GM23338 (cell line): ENCODE measurements around the gene OSBPL10. TPM values are rescaled to one million over a fixed set of nuclear protein-coding genes. Genes with fewer than 3 reads are reported as not detected.

Source experiments
- ATAC-seq: fragments of 200-7000 bp; cut with Tn5 transposase; 3 replicates; pipeline ENCODE4 v1.9.1; 2020
- DNase-seq: peaks from one replicate; pipeline ENCODE4 v3.0.0-alpha.2; 2015; ENCODE audit warnings: low spot score
- H2AFZ ChIP-seq: fragments of 200-600 bp; sonication (generic); 2 replicates; pipeline ENCODE4 v1.8.0; 2016; ENCODE audit warnings: antibody characterized with exemption, mild to moderate bottlenecking, moderate library complexity
- H3F3A ChIP-seq: fragments of 200-600 bp; sonication (generic); replicated peaks from 2 replicates; pipeline ENCODE4 v1.8.0; 2017; ENCODE audit warnings: antibody characterized with exemption, mixed run types, low read depth
- H3K27ac ChIP-seq: fragments of 200-600 bp; sonication (generic); 2 replicates; pipeline ENCODE4 v1.6.1; 2016; ENCODE audit warnings: low read depth
- H3K27me3 ChIP-seq: fragments of 200-600 bp; sonication (generic); 2 replicates; pipeline ENCODE4 v1.8.0; 2016; ENCODE audit warnings: mild to moderate bottlenecking, mixed run types, moderate library complexity; ENCODE audit not compliant: insufficient read depth
- H3K36me3 ChIP-seq: fragments of 200-600 bp; sonication (generic); 2 replicates; pipeline ENCODE4 v1.8.0; 2016; ENCODE audit warnings: mild to moderate bottlenecking; ENCODE audit not compliant: insufficient read depth
- H3K4me1 ChIP-seq: fragments of 200-600 bp; sonication (generic); 2 replicates; pipeline ENCODE4 v1.8.0; 2016; ENCODE audit warnings: mild to moderate bottlenecking, moderate library complexity; ENCODE audit not compliant: insufficient read depth
- H3K4me2 ChIP-seq: fragments of 200-600 bp; sonication (generic); 2 replicates; pipeline ENCODE4 v1.7.1; 2017; ENCODE audit warnings: mixed run types
- H3K4me3 ChIP-seq: fragments of 200-600 bp; sonication (generic); 2 replicates; pipeline ENCODE4 v1.6.1; 2016; ENCODE audit warnings: mixed run types
- H3K79me2 ChIP-seq: fragments of 200-600 bp; sonication (generic); replicated peaks from 2 replicates; pipeline ENCODE4 v1.8.0; 2017; ENCODE audit warnings: mild to moderate bottlenecking; ENCODE audit not compliant: insufficient read depth
- H3K9me2 ChIP-seq: fragments of 200-600 bp; sonication (generic); 2 replicates; pipeline ENCODE4 v1.8.0; 2017; ENCODE audit not compliant: insufficient read depth
- H4K20me1 ChIP-seq: fragments of 200-600 bp; sonication (generic); replicated peaks from 2 replicates; pipeline ENCODE4 v1.8.0; 2017; ENCODE audit warnings: mild to moderate bottlenecking; ENCODE audit not compliant: insufficient read depth
- H3K27ac Mint-ChIP-seq: 2 replicates; pipeline ENCODE4 v1.8.0; 2020; ENCODE audit warnings: inconsistent platforms, mild to moderate bottlenecking, moderate library complexity, mixed read lengths
- H3K27me3 Mint-ChIP-seq: 3 replicates; pipeline ENCODE4 v1.8.0; 2022; ENCODE audit warnings: low read depth, mild to moderate bottlenecking, moderate library complexity, mixed read lengths, inconsistent platforms; ENCODE audit not compliant: insufficient read depth, poor library complexity
- H3K36me3 Mint-ChIP-seq: 3 replicates; pipeline ENCODE4 v1.8.0; 2021; ENCODE audit warnings: low read depth, mild to moderate bottlenecking, inconsistent platforms, moderate library complexity, mixed read lengths
- H3K4me1 Mint-ChIP-seq: 3 replicates; pipeline ENCODE4 v1.8.0; 2020; ENCODE audit warnings: mild to moderate bottlenecking, inconsistent platforms, mixed read lengths
- H3K4me3 Mint-ChIP-seq: 3 replicates; pipeline ENCODE4 v1.8.0; 2021; ENCODE audit warnings: moderate library complexity, mild to moderate bottlenecking, inconsistent platforms, mixed read lengths
- H3K9me3 Mint-ChIP-seq: 3 replicates; pipeline ENCODE4 v1.8.0; 2020; ENCODE audit warnings: moderate library complexity, mild to moderate bottlenecking, inconsistent platforms, mixed read lengths
- CREB1 ChIP-seq: fragments of 250-450 bp; sonication (Bioruptor Pico); IDR thresholded peaks from 2 replicates; pipeline ENCODE4 v1.5.0; 2020; ENCODE audit warnings: low read depth, mild to moderate bottlenecking, moderate library complexity
- CTCF ChIP-seq, 2 experiments: fragments of 200-600 bp in 1 of 2; sonication (generic) in 1 of 2; conservative IDR thresholded peaks; 2 replicates each; pipeline versions ENCODE4 v1.5.1 to v1.6.1; 2016 to 2017; ENCODE audit warnings: antibody characterized with exemption in 2 of 2, low read depth in 2 of 2, mild to moderate bottlenecking in 2 of 2, moderate library complexity in 1 of 2
- ETS1 ChIP-seq: IDR thresholded peaks from 2 replicates; pipeline ENCODE4 v1.6.1; 2016; ENCODE audit warnings: antibody characterized with exemption
- EZH2 ChIP-seq: fragments of 200-600 bp; sonication (generic); IDR thresholded peaks from one replicate; pipeline ENCODE4 v1.8.0; 2017; ENCODE audit warnings: antibody characterized with exemption, mild to moderate bottlenecking, low read depth; ENCODE audit not compliant: unreplicated experiment
- EZH2phosphoT487 ChIP-seq: fragments of 200-600 bp; sonication (generic); IDR thresholded peaks from one replicate; pipeline ENCODE4 v1.8.1; 2018; ENCODE audit warnings: antibody characterized with exemption; ENCODE audit not compliant: unreplicated experiment
- JUNB ChIP-seq: IDR thresholded peaks from one replicate; pipeline ENCODE4 v1.6.1; 2016; ENCODE audit warnings: antibody characterized with exemption; ENCODE audit not compliant: unreplicated experiment
- NANOG ChIP-seq: IDR thresholded peaks from 2 replicates; pipeline ENCODE4 v1.6.1; 2016; ENCODE audit warnings: antibody characterized with exemption, borderline replicate concordance
- POLR2AphosphoS5 ChIP-seq: IDR thresholded peaks from 2 replicates; pipeline ENCODE4 v1.6.1; 2016; ENCODE audit warnings: antibody characterized with exemption, low read depth
- REST ChIP-seq: IDR thresholded peaks from one replicate; pipeline ENCODE4 v1.6.1; 2018; ENCODE audit warnings: antibody characterized with exemption; ENCODE audit not compliant: unreplicated experiment
- STAT1 ChIP-seq: IDR thresholded peaks from one replicate; pipeline ENCODE4 v1.6.1; 2016; ENCODE audit warnings: antibody characterized with exemption; ENCODE audit not compliant: unreplicated experiment
- ZNF114 ChIP-seq: fragments of 250-450 bp; sonication (Bioruptor Pico); IDR thresholded peaks from 2 replicates; pipeline ENCODE4 v1.5.0; 2020; ENCODE audit warnings: mild to moderate bottlenecking, moderate library complexity
- ZNF331 ChIP-seq: fragments of 250-450 bp; sonication (Bioruptor Pico); IDR thresholded peaks from 2 replicates; pipeline ENCODE4 v1.5.0; 2020; ENCODE audit warnings: low read depth, mild to moderate bottlenecking, moderate library complexity
- polyA plus RNA-seq: library from polyadenylated mRNA; unstranded; fragments of >200 nt; fragmentation: Nextera tagmentation; extraction: Ambion mirVana; gene quantifications from 2 replicates; pipeline ENCODE4 v1.2.1, GENCODE V29; 2016
- total RNA-seq: library from RNA; depleted of rRNA; stranded (reverse); fragments of >200 nt; shearing (Covaris generic); gene quantifications from 2 replicates; pipeline ENCODE4 v1.2.3, GENCODE V29; 2014
- TF ChIP-seq, protein P1 (sequence below): fragments of 250-450 bp; sonication (Bioruptor Pico); IDR thresholded peaks from 2 replicates; pipeline ENCODE4 v1.5.0; 2020; ENCODE audit warnings: mild to moderate bottlenecking, moderate library complexity

The OSBPL10 gene
- total and polyA plus RNA-seq, 2 experiments from 2014 or later: 23.8 to 149 TPM

DNA sequence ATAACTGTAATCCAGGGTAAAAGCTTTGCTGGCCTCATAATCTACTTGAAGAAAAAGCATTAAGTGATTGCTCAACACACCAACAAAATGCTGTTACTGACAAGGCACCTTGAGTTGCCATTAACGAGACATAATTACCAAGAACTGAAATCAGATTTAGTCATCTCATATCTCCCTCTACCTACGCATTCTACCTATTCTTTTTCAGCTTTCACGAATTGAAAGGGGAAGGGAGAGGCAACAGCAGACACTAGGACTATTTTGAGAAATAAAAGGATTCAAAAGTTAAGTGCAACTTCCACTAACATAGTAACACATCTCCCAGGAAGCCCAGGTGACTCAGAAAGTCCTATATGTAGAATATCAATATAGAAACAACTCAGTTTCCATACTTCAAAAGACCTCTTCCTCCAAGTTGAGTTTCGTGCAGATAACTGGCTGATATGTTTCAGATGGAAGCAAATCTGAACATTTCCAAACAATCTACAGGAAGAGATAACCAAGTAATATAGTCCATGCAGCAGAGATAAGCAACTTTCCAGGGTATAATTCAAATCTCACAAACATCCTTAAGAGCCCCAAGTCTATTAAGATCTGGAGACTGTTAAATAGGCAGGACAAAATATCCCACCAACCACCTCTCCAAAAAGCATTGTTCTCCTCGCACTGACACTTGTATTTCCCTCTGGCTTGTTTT is 1.9 kb downstream of the OSBPL10 start:
- TF ChIP-seq REST (no peak), CREB1 (CRISPR knock-in tag) (no peak), ZNF114 (CRISPR knock-in tag) (no peak), ZNF331 (CRISPR knock-in tag) (no peak), CTCF (conservative IDR thresholded peaks at IDR 0.05; ENCODE audit: low read depth in 2 of 2) (no peak), JUNB (no peak), STAT1 (no peak), POLR2AphosphoS5 (no peak), ETS1 (no peak), EZH2 (no peak), NANOG (no peak), EZH2phosphoT487 (no peak)
- TF ChIP-seq, protein P1, sequence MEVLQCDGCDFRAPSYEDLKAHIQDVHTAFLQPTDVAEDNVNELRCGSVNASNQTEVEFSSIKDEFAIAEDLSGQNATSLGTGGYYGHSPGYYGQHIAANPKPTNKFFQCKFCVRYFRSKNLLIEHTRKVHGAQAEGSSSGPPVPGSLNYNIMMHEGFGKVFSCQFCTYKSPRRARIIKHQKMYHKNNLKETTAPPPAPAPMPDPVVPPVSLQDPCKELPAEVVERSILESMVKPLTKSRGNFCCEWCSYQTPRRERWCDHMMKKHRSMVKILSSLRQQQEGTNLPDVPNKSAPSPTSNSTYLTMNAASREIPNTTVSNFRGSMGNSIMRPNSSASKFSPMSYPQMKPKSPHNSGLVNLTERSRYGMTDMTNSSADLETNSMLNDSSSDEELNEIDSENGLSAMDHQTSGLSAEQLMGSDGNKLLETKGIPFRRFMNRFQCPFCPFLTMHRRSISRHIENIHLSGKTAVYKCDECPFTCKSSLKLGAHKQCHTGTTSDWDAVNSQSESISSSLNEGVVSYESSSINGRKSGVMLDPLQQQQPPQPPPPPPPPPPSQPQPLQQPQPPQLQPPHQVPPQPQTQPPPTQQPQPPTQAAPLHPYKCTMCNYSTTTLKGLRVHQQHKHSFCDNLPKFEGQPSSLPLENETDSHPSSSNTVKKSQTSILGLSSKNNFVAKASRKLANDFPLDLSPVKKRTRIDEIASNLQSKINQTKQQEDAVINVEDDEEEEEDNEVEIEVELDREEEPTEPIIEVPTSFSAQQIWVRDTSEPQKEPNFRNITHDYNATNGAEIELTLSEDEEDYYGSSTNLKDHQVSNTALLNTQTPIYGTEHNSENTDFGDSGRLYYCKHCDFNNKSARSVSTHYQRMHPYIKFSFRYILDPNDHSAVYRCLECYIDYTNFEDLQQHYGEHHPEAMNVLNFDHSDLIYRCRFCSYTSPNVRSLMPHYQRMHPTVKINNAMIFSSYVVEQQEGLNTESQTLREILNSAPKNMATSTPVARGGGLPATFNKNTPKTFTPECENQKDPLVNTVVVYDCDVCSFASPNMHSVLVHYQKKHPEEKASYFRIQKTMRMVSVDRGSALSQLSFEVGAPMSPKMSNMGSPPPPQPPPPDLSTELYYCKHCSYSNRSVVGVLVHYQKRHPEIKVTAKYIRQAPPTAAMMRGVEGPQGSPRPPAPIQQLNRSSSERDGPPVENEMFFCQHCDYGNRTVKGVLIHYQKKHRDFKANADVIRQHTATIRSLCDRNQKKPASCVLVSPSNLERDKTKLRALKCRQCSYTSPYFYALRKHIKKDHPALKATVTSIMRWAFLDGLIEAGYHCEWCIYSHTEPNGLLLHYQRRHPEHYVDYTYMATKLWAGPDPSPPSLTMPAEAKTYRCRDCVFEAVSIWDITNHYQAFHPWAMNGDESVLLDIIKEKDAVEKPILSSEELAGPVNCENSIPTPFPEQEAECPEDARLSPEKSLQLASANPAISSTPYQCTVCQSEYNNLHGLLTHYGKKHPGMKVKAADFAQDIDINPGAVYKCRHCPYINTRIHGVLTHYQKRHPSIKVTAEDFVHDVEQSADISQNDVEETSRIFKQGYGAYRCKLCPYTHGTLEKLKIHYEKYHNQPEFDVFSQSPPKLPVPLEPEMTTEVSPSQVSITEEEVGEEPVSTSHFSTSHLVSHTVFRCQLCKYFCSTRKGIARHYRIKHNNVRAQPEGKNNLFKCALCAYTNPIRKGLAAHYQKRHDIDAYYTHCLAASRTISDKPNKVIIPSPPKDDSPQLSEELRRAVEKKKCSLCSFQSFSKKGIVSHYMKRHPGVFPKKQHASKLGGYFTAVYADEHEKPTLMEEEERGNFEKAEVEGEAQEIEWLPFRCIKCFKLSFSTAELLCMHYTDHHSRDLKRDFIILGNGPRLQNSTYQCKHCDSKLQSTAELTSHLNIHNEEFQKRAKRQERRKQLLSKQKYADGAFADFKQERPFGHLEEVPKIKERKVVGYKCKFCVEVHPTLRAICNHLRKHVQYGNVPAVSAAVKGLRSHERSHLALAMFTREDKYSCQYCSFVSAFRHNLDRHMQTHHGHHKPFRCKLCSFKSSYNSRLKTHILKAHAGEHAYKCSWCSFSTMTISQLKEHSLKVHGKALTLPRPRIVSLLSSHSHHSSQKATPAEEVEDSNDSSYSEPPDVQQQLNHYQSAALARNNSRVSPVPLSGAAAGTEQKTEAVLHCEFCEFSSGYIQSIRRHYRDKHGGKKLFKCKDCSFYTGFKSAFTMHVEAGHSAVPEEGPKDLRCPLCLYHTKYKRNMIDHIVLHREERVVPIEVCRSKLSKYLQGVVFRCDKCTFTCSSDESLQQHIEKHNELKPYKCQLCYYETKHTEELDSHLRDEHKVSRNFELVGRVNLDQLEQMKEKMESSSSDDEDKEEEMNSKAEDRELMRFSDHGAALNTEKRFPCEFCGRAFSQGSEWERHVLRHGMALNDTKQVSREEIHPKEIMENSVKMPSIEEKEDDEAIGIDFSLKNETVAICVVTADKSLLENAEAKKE (CRISPR knock-in tag): no peak
- H3K4me3 Mint-ChIP-seq: peak overlapping the region; percentile 89
- H3K4me1 Mint-ChIP-seq: peaks cover 54% of the 10 kb centered on the region
- Histone ChIP-seq H2AFZ (no peak overlapping the region), H3K4me2 (peak overlapping the region; percentile 98), H3K4me3 (peak overlapping the region; percentile 95), H3F3A (0 out of 2 replicates have a peak, but pooled peaks cover 2% of the 10 kb centered on the region), H3K79me2 (peaks cover 82% of the 10 kb centered on the region), H3K27me3 (no peaks in the 10 kb centered on the region), H3K27ac (no peak overlapping the region), H4K20me1 (peaks cover 15% of the 10 kb centered on the region; the same call in 1 of the 2 replicates), H3K4me1 (peaks cover 46% of the 10 kb centered on the region), H3K36me3 (0 out of 2 replicates have a peak, but pooled peaks cover 5% of the 10 kb centered on the region), H3K9me2 (no peaks in the 10 kb centered on the region)
- peaks cover 17% of the 10 kb centered on the region for H3K27me3 Mint-ChIP-seq
- H3K9me3 Mint-ChIP-seq: no peaks in the 10 kb centered on the region
- peaks cover 34% of the 10 kb centered on the region for H3K36me3 Mint-ChIP-seq
- H3K27ac Mint-ChIP-seq: no peak overlapping the region
- no peak for ATAC-seq
- no peak for DNase-seq
